B cell (primary cell): ENCODE data around the gene SLC5A10. TPM values are rescaled to one million over a fixed set of nuclear protein-coding genes. Genes with fewer than 3 reads are reported as not detected.

ENCODE experiments used
- ATAC-seq: fragments of 200-7000 bp; cut with Tn5 transposase; one replicate; pipeline ENCODE4 v1.10.0; 2021; ENCODE audit warnings: low read depth, mild to moderate bottlenecking, moderate number of reproducible peaks, moderate library complexity
- CTCF ChIA-PET: fragments of 350-600 bp; sonication (Branson Sonifier 250); formaldehyde crosslinking; loops from one replicate; lab custom pipeline; 2021; ENCODE audit warnings: antibody characterized with exemption, inconsistent platforms; lab: Charles Lee
- POLR2A ChIA-PET: fragments of 350-600 bp; sonication (Branson Sonifier 250); formaldehyde crosslinking; loops from one replicate; lab custom pipeline; 2021; ENCODE audit warnings: antibody characterized with exemption; lab: Charles Lee
- DNase-seq: peaks from one replicate; pipeline ENCODE4 v3.0.0; 2013
- H2AFZ ChIP-seq: 2 replicates; pipeline ENCODE4 v1.6.1; 2012; ENCODE audit warnings: mild to moderate bottlenecking, low read depth, low read length; ENCODE audit not compliant: insufficient read depth, poor library complexity, severe bottlenecking
- H3K27ac ChIP-seq, 2 donors: 1 replicate in 1 of 2; 2 replicates in 1 of 2; pipeline ENCODE4 v1.5.1; 2012 to 2013; ENCODE audit warnings: low read length in 2 of 2, mild to moderate bottlenecking in 2 of 2, moderate library complexity in 1 of 2
- H3K27me3 ChIP-seq, 4 experiments: fragments of 200-600 bp in 1 of 4; sonication (generic) in 1 of 4; replicated peaks in 1 of 4; 1 replicate in 2 of 4; 2 replicates in 2 of 4; pipeline versions ENCODE4 v1.6.1 to v1.7.0; 2013 to 2016; ENCODE audit warnings: low read length in 3 of 4, mild to moderate bottlenecking in 2 of 4, mixed read lengths in 1 of 4, moderate library complexity in 1 of 4; ENCODE audit not compliant: insufficient read depth in 4 of 4, control insufficient read depth in 3 of 4; ENCODE audit errors: control extremely low read depth in 1 of 4
- H3K36me3 ChIP-seq, 2 experiments: replicated peaks in 1 of 2; 1 replicate in 1 of 2; 2 replicates in 1 of 2; pipeline versions ENCODE4 v1.6.1 to v1.7.1; 2013; ENCODE audit warnings: low read length in 1 of 2; ENCODE audit not compliant: insufficient read depth in 2 of 2, control insufficient read depth in 1 of 2; ENCODE audit errors: control extremely low read depth in 1 of 2, extremely low read depth in 1 of 2
- H3K4me1 ChIP-seq, 2 donors: fragments of 200-600 bp in 1 of 2; sonication (generic) in 1 of 2; 1 replicate in 1 of 2; 2 replicates in 1 of 2; pipeline versions ENCODE4 v1.5.1 to v1.6.1; 2013 to 2017; ENCODE audit warnings: low read length in 2 of 2; ENCODE audit not compliant: control insufficient read depth in 2 of 2, insufficient read depth in 2 of 2
- H3K4me2 ChIP-seq: replicated peaks from 2 replicates; pipeline ENCODE3; 2012; ENCODE audit warnings: mild to moderate bottlenecking, low read depth, low read length; ENCODE audit not compliant: poor library complexity, severe bottlenecking
- H3K4me3 ChIP-seq, 5 experiments: fragments of 200-600 bp in 1 of 5; sonication (generic) in 1 of 5; 1 replicate in 3 of 5; 2 replicates in 2 of 5; pipeline versions ENCODE4 v1.5.1 to v1.7.0; 2011 to 2016; ENCODE audit warnings: low read length in 4 of 5, mild to moderate bottlenecking in 4 of 5, low read depth in 2 of 5, control low read depth in 1 of 5, moderate library complexity in 1 of 5; ENCODE audit not compliant: insufficient read depth in 1 of 5; ENCODE audit errors: control extremely low read depth in 1 of 5, extremely low read depth in 1 of 5
- H3K79me2 ChIP-seq: fragments of 200-600 bp; sonication (generic); one replicate; pipeline ENCODE4 v1.6.0; 2016; ENCODE audit warnings: low read length; ENCODE audit not compliant: control insufficient read depth, insufficient read depth
- H3K9ac ChIP-seq: fragments of 200-600 bp; sonication (generic); 2 replicates; pipeline ENCODE4 v1.6.1; 2017; ENCODE audit warnings: mild to moderate bottlenecking, low read length, moderate library complexity
- H3K9me3 ChIP-seq, 3 donors: one replicate each; pipeline versions ENCODE4 v1.6.1 to v1.7.1; 2013; ENCODE audit warnings: low read length in 2 of 3; ENCODE audit not compliant: control insufficient read depth in 2 of 3, insufficient read depth in 1 of 3; ENCODE audit errors: control extremely low read depth in 1 of 3
- H4K20me1 ChIP-seq: 2 replicates; pipeline ENCODE4 v1.6.0; 2012; ENCODE audit warnings: mild to moderate bottlenecking, low read length; ENCODE audit not compliant: insufficient read depth, control insufficient read depth, poor library complexity, severe bottlenecking
- H3K27ac Mint-ChIP-seq: one replicate; pipeline ENCODE4 v1.8.0; 2021; ENCODE audit warnings: mixed read lengths
- H3K27me3 Mint-ChIP-seq: one replicate; pipeline ENCODE4 v1.8.0; 2021; ENCODE audit warnings: mixed read lengths
- H3K4me1 Mint-ChIP-seq: one replicate; pipeline ENCODE4 v1.8.0; 2021; ENCODE audit warnings: mixed read lengths
- H3K4me3 Mint-ChIP-seq: one replicate; pipeline ENCODE4 v1.8.0; 2021; ENCODE audit warnings: mixed read lengths
- H3K9me3 Mint-ChIP-seq: one replicate; pipeline ENCODE4 v1.8.0; 2022; ENCODE audit warnings: mixed read lengths; ENCODE audit not compliant: insufficient read depth
- EZH2 ChIP-seq: IDR thresholded peaks from 2 replicates; pipeline ENCODE4 v1.6.1; 2012; ENCODE audit warnings: borderline replicate concordance, low read depth, mild to moderate bottlenecking, moderate library complexity, low read length; ENCODE audit not compliant: insufficient read depth, poor library complexity, severe bottlenecking
- WGBS: methylation state at CpG from one replicate; pipeline ENCODE4 v1.1.5; 2013; ENCODE audit warnings: missing lambda C conversion rate; ENCODE audit not compliant: insufficient coverage; 5-methylcytosine and 5-hydroxymethylcytosine counted together
- intact Hi-C: fragments of 100-400 bp; cut with micrococcal nuclease; formaldehyde crosslinking; loops from one replicate; pipeline ENCODE4 v1.10.0; 2022
- polyA plus RNA-seq: library from polyadenylated mRNA; depleted of rRNA; stranded (reverse); fragments of >200 nt; gene quantifications from 2 replicates; pipeline ENCODE4 v1.2.3, GENCODE V29; 2012
- total RNA-seq, 2 donors: library from RNA; stranded (reverse); fragments of 120-200 nt in 1 of 2; gene quantifications; 1 replicate in 1 of 2; 2 replicates in 1 of 2; pipeline versions ENCODE4 v1.2.3 to v1.2.4, GENCODE V29; 2013 to 2022
- TF ChIP-seq, protein P1 (sequence below): fragments of 200-600 bp; IDR thresholded peaks from one replicate; pipeline ENCODE4 v1.8.0; 2022; ENCODE audit warnings: antibody characterized with exemption, mild to moderate bottlenecking

The SLC5A10 gene
- total and polyA plus RNA-seq, 2 donors (not counting 1 experiment from before 2014, with no cell fraction given) = not detected

DNA sequence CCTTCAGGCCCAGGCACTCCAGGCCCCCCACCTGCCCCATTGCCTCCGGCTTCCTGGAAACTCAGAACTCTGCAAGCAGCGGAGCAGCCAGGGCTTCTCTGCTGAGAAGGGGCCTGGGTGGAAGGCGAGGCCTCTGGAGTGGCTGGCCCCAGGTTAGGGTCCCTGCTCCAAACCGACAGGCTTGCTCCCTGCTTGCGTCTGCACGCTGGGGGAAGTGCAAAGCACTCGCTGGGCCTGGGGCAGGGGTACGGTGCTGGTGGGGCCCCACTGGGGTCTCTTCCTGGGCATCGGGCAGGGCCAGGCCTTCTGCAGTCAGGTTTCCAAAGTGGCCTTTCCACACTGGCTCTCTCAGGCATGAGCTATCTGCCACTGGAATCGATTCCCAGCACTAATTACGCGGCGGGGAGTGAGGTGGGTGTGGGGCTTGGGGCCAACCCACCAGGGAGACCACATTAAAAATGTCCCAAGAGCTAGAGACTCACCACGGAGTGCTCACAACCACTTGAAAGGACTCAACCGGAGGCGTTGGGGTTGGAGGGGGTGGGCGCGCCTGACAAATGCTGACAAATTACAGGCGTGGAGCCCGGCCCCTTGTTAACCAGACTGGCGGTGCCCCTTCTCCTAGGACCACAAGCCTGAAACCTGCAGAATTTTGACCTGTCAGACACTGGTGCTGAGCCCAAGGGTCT lies 34.7 kb downstream of the SLC5A10 start:
- no peak overlapping the region for H3K4me3 Mint-ChIP-seq
- no peak overlapping the region for H2AFZ ChIP-seq
- DNase-seq (no peak), ATAC-seq (no peak)
- no peak overlapping the region for H3K4me2 ChIP-seq
- ChIA-PET POLR2A (no interaction called here), CTCF (no interaction called here)
- H3K4me3 ChIP-seq = no peak overlapping the region
- no peaks in the 10 kb centered on the region for H3K4me1 Mint-ChIP-seq
- no peaks in the 10 kb centered on the region for H3K79me2 ChIP-seq
- H3K9ac ChIP-seq = no peak overlapping the region
- no peak overlapping the region for H3K27ac ChIP-seq
- 73% methylated on average over 18 of the region's 21 CpGs for WGBS
- no peaks in the 10 kb centered on the region for H3K9me3 ChIP-seq
- no peaks in the 10 kb centered on the region for H3K9me3 Mint-ChIP-seq
- no peaks in the 10 kb centered on the region for H3K27me3 Mint-ChIP-seq
- H3K27ac Mint-ChIP-seq = no peak overlapping the region
- H3K4me1 ChIP-seq = no peaks in the 10 kb centered on the region
- no peaks in the 10 kb centered on the region for H3K27me3 ChIP-seq
- TF ChIP-seq EZH2 = no peak
- TF ChIP-seq, protein P1, sequence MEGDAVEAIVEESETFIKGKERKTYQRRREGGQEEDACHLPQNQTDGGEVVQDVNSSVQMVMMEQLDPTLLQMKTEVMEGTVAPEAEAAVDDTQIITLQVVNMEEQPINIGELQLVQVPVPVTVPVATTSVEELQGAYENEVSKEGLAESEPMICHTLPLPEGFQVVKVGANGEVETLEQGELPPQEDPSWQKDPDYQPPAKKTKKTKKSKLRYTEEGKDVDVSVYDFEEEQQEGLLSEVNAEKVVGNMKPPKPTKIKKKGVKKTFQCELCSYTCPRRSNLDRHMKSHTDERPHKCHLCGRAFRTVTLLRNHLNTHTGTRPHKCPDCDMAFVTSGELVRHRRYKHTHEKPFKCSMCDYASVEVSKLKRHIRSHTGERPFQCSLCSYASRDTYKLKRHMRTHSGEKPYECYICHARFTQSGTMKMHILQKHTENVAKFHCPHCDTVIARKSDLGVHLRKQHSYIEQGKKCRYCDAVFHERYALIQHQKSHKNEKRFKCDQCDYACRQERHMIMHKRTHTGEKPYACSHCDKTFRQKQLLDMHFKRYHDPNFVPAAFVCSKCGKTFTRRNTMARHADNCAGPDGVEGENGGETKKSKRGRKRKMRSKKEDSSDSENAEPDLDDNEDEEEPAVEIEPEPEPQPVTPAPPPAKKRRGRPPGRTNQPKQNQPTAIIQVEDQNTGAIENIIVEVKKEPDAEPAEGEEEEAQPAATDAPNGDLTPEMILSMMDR = no peak
- H4K20me1 ChIP-seq = peaks cover 17% of the 10 kb centered on the region
- H3K36me3 ChIP-seq = peaks cover 0 to 8% of the 10 kb centered on the region in 2 experiments
- intact Hi-C loops = no loop called here

DNA sequence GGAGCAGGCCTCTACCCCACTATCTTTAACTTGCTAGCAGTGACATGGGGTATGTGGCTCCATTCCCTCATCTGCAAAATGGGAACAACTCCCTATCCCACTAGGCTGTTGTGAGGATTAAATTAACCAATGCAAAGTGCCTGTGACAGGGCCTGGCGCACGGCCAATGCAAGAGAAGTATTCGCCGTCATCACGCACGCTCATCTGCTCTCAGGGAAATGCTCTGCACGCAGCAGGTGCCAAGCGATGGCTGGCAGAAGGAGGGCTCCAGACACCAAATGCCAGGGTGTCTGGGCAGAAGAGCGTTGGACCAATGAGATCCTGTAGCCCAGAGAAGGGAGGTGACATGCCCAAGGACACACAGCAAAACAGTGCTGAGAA lies 35.3 kb downstream of the SLC5A10 start:
- Mint-ChIP-seq H3K4me3 (no peak overlapping the region), H3K27ac (no peak overlapping the region), H3K9me3 (no peaks in the 10 kb centered on the region), H3K4me1 (peaks cover 2% of the 10 kb centered on the region), H3K27me3 (no peaks in the 10 kb centered on the region)
- no peak for TF ChIP-seq EZH2
- TF ChIP-seq, protein P1 = no peak
- 97% methylated on average over 9 of the region's 9 CpGs for WGBS
- Histone ChIP-seq H3K4me1 (peaks cover under 1 to 4% of the 10 kb centered on the region in 2 donors), H3K4me3 (no peak overlapping the region), H3K9ac (no peak overlapping the region), H3K4me2 (no peak overlapping the region), H3K36me3 (peaks cover 0 to 8% of the 10 kb centered on the region in 2 experiments), H3K79me2 (peaks cover 1% of the 10 kb centered on the region), H3K27me3 (no peaks in the 10 kb centered on the region), H3K9me3 (no peaks in the 10 kb centered on the region), H3K27ac (no peak overlapping the region), H4K20me1 (peaks cover 22% of the 10 kb centered on the region), H2AFZ (no peak overlapping the region)
- ChIA-PET POLR2A (no interaction called here), CTCF (no interaction called here)
- DNase-seq = no peak
- ATAC-seq = no peak
- intact Hi-C loops = no loop called here
